ENCODE measurements around the gene WDR49.

Gene WDR49

GRCh38 chr3:167611718-167612117, 42.0 kb downstream of the WDR49 start:
- DNase-seq, result no peak

- DNase-seq, result no peak
These were observed 44.6 kb downstream of the WDR49 start for GRCh38 chr3:167609156-167609555.

GRCh38 chr3:167606836-167607235, 46.9 kb downstream of the WDR49 start:
- DNase-seq, result no peak

- DNase-seq, result no peak
These were observed 47.9 kb downstream of the WDR49 start for GRCh38 chr3:167605871-167606270.

- DNase-seq, result no peak
These were observed 51.7 kb downstream of the WDR49 start for GRCh38 chr3:167602041-167602440.

- DNase-seq, result no peak
These were observed 66.1 kb downstream of the WDR49 start for GRCh38 chr3:167587651-167588050.

- no peak for DNase-seq
These were observed 78.6 kb downstream of the WDR49 start for GRCh38 chr3:167575000-167575600.

GRCh38 chr3:167572991-167573390, 80.8 kb downstream of the WDR49 start:
- DNase-seq, result no peak

GRCh38 chr3:167568634-167569033, 85.1 kb downstream of the WDR49 start:
- DNase-seq, result no peak

GRCh38 chr3:167565489-167565888, 88.3 kb downstream of the WDR49 start:
- no peak for DNase-seq

GRCh38 chr3:167564612-167565011, 89.1 kb downstream of the WDR49 start:
- no peak for DNase-seq

- no peak for DNase-seq
These were observed 93.8 kb downstream of the WDR49 start for GRCh38 chr3:167559924-167560323.

GRCh38 chr3:167554898-167555297, 98.8 kb downstream of the WDR49 start:
- no peak for DNase-seq

GRCh38 chr3:167538081-167538480, 115.7 kb downstream of the WDR49 start:
- no peak for DNase-seq

GRCh38 chr3:167521006-167521355, 132.8 kb downstream of the WDR49 start:
- no peak for DNase-seq

- no peak for DNase-seq
These were observed 133.3 kb downstream of the WDR49 start for GRCh38 chr3:167520266-167521005.

GRCh38 chr3:167507954-167508353, 145.8 kb downstream of the WDR49 start:
- no peak for DNase-seq

GRCh38 chr3:167502401-167502800, 151.3 kb downstream of the WDR49 start:
- no peak for DNase-seq

GRCh38 chr3:167501941-167502340, 151.8 kb downstream of the WDR49 start:
- no peak for DNase-seq

GRCh38 chr3:167497903-167498302, 155.8 kb downstream of the WDR49 start:
- DNase-seq, result no peak

GRCh38 chr3:167493244-167493643, 160.5 kb downstream of the WDR49 start:
- no peak for DNase-seq

GRCh38 chr3:167491621-167492020, 162.1 kb downstream of the WDR49 start:
- DNase-seq, result no peak

- no peak for DNase-seq
These were observed 164.2 kb downstream of the WDR49 start for GRCh38 chr3:167489571-167489970.

GRCh38 chr3:167487556-167487955, 166.2 kb downstream of the WDR49 start:
- DNase-seq, result no peak

GRCh38 chr3:167484551-167484950, 169.2 kb downstream of the WDR49 start:
- no peak for DNase-seq

All from activated CD8-positive, alpha-beta memory T cell treated with anti-CD3 and anti-CD28 coated beads, Interleukin-2, amount 50 U/mL, for 4 hours (primary cell).